Measurements from ENCODE around the gene CCDC137. TPM values are rescaled to one million over a fixed set of nuclear protein-coding genes. Genes with fewer than 3 reads are reported as not detected.

CCDC137 gene
- polyA plus RNA-seq, 1 of the 3 experiments (the other 2 are of a cell fraction): 62.4 TPM

DNA sequence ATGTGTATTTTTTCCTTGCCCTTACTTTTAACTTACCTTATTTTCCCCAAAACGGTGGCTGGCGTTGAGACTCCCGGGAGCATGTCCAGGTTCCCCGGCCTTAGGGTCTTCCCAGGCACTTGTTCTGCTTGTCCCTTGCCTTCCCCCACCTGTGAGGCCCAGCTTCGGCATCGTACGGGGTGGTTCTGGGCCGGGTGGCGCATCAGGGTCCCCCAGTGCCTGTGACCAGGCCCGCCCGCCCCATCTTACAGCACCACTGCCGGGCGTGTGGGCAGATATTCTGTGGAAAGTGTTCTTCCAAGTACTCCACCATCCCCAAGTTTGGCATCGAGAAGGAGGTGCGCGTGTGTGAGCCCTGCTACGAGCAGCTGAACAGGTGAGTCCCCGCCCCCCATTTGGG is 24.7 kb downstream of the CCDC137 start:
- no peak for DNase-seq
- Histone ChIP-seq H2AFZ (ENCODE audit: low read depth) (no peak overlapping the region), H3K79me2 (ENCODE audit: insufficient read depth) (peaks cover 94% of the 10 kb centered on the region), H3K4me3 (ENCODE audit: low read depth in 2 of 2, low read length in 1 of 2) (no peak overlapping the region), H4K20me1 (ENCODE audit: insufficient read depth) (peaks cover 71% of the 10 kb centered on the region), H3K9ac (no peak overlapping the region), H3K27ac (ENCODE audit: low read depth in 2 of 2, low read length in 1 of 2) (no peak overlapping the region), H3K36me3 (replicated peaks in 1 of 2; ENCODE audit: control insufficient read depth in 1 of 2, insufficient read depth in 2 of 2, low read length in 1 of 2) (peaks cover 49 to 99% of the 10 kb centered on the region in 2 experiments), H3F3A (replicated peaks; ENCODE audit: insufficient read depth) (peaks cover 18% of the 10 kb centered on the region), H3K4me2 (no peak overlapping the region), H3K9me3 (no peaks in the 10 kb centered on the region), H3K4me1 (ENCODE audit: control insufficient read depth in 1 of 2, insufficient read depth in 2 of 2, low read depth in 1 of 2, low read length in 1 of 2) (no peaks in the 10 kb centered on the region; a peak in 1 of 4 replicates), H3K27me3 (ENCODE audit: insufficient read depth) (no peaks in the 10 kb centered on the region), H3K9me2 (no peaks in the 10 kb centered on the region)
- TF ChIP-seq, protein P1, sequence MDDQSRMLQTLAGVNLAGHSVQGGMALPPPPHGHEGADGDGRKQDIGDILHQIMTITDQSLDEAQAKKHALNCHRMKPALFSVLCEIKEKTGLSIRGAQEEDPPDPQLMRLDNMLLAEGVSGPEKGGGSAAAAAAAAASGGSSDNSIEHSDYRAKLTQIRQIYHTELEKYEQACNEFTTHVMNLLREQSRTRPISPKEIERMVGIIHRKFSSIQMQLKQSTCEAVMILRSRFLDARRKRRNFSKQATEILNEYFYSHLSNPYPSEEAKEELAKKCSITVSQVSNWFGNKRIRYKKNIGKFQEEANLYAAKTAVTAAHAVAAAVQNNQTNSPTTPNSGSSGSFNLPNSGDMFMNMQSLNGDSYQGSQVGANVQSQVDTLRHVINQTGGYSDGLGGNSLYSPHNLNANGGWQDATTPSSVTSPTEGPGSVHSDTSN (IDR thresholded peaks at IDR 0.05): no peak
- TF ChIP-seq, protein P2, sequence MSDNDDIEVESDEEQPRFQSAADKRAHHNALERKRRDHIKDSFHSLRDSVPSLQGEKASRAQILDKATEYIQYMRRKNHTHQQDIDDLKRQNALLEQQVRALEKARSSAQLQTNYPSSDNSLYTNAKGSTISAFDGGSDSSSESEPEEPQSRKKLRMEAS (IDR thresholded peaks at IDR 0.05; ENCODE audit: low read depth): no peak
- TF ChIP-seq EP300 (IDR thresholded peaks at IDR 0.05; ENCODE audit: borderline replicate concordance in 1 of 2, low read depth in 1 of 2, low read length in 1 of 2) (no peak), JUND (IDR thresholded peaks at IDR 0.05) (no peak), MEF2A (IDR thresholded peaks at IDR 0.05; ENCODE audit: borderline replicate concordance, low read depth) (no peak), FOSL2 (IDR thresholded peaks at IDR 0.05; ENCODE audit: borderline replicate concordance, low read depth) (no peak), FOXM1 (IDR thresholded peaks at IDR 0.05; ENCODE audit: low read depth) (no peak), SIN3A (IDR thresholded peaks at IDR 0.05; ENCODE audit: borderline replicate concordance, low read depth, low read length) (no peak), ELF1 (IDR thresholded peaks at IDR 0.05) (no peak), RCOR1 (IDR thresholded peaks at IDR 0.05; ENCODE audit: low read length) (no peak), RXRA (IDR thresholded peaks at IDR 0.05; ENCODE audit: borderline replicate concordance, low read depth) (no peak), MXI1 (IDR thresholded peaks at IDR 0.05; ENCODE audit: low read depth, low read length) (no peak)
- TF ChIP-seq, protein P3, sequence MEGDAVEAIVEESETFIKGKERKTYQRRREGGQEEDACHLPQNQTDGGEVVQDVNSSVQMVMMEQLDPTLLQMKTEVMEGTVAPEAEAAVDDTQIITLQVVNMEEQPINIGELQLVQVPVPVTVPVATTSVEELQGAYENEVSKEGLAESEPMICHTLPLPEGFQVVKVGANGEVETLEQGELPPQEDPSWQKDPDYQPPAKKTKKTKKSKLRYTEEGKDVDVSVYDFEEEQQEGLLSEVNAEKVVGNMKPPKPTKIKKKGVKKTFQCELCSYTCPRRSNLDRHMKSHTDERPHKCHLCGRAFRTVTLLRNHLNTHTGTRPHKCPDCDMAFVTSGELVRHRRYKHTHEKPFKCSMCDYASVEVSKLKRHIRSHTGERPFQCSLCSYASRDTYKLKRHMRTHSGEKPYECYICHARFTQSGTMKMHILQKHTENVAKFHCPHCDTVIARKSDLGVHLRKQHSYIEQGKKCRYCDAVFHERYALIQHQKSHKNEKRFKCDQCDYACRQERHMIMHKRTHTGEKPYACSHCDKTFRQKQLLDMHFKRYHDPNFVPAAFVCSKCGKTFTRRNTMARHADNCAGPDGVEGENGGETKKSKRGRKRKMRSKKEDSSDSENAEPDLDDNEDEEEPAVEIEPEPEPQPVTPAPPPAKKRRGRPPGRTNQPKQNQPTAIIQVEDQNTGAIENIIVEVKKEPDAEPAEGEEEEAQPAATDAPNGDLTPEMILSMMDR (IDR thresholded peaks at IDR 0.05): no peak
- TF ChIP-seq, protein P4, sequence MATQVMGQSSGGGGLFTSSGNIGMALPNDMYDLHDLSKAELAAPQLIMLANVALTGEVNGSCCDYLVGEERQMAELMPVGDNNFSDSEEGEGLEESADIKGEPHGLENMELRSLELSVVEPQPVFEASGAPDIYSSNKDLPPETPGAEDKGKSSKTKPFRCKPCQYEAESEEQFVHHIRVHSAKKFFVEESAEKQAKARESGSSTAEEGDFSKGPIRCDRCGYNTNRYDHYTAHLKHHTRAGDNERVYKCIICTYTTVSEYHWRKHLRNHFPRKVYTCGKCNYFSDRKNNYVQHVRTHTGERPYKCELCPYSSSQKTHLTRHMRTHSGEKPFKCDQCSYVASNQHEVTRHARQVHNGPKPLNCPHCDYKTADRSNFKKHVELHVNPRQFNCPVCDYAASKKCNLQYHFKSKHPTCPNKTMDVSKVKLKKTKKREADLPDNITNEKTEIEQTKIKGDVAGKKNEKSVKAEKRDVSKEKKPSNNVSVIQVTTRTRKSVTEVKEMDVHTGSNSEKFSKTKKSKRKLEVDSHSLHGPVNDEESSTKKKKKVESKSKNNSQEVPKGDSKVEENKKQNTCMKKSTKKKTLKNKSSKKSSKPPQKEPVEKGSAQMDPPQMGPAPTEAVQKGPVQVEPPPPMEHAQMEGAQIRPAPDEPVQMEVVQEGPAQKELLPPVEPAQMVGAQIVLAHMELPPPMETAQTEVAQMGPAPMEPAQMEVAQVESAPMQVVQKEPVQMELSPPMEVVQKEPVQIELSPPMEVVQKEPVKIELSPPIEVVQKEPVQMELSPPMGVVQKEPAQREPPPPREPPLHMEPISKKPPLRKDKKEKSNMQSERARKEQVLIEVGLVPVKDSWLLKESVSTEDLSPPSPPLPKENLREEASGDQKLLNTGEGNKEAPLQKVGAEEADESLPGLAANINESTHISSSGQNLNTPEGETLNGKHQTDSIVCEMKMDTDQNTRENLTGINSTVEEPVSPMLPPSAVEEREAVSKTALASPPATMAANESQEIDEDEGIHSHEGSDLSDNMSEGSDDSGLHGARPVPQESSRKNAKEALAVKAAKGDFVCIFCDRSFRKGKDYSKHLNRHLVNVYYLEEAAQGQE (IDR thresholded peaks at IDR 0.05; ENCODE audit: low read depth, low read length): no peak
- 99% methylated on average over 18 of the region's 18 CpGs for WGBS (ENCODE audit: low lambda C conversion rate)
- CTCF ChIA-PET: interaction anchor here (0.6 to 0.8 kb wide), 2 partner anchors 11 to 497 kb away, joined by 3 read pairs; no protein-coding TSS in a partner anchor
- POLR2A ChIA-PET: interaction anchor here (1.5 kb wide), 1 partner anchor 10 kb away, joined by 3 read pairs; no protein-coding TSS in a partner anchor
